Neural crest cell (in vitro differentiated cells): ENCODE measurements around the gene HOXB3. TPM values are rescaled to one million over a fixed set of nuclear protein-coding genes. Genes with fewer than 3 reads are reported as not detected.
A peak's percentile ranks its signal among the peaks of the same experiment; 100 is the strongest.

Experiments used
- DNase-seq: peaks from one replicate; pipeline ENCODE4 v3.0.0; 2021; ENCODE audit warnings: low read depth, mixed read lengths, low spot score
- H3K27ac Mint-ChIP-seq: one replicate; pipeline ENCODE4 v1.8.0; 2021; ENCODE audit warnings: mild to moderate bottlenecking, mixed read lengths; ENCODE audit not compliant: unreplicated experiment
- H3K27me3 Mint-ChIP-seq: 2 replicates; pipeline ENCODE4 v1.8.0; 2021; ENCODE audit warnings: low read depth, mild to moderate bottlenecking, mixed read lengths
- H3K36me3 Mint-ChIP-seq: 2 replicates; pipeline ENCODE4 v1.8.0; 2021; ENCODE audit warnings: low read depth, mild to moderate bottlenecking, mixed read lengths
- H3K4me1 Mint-ChIP-seq: 2 replicates; pipeline ENCODE4 v1.8.0; 2021; ENCODE audit warnings: mixed read lengths
- H3K4me3 Mint-ChIP-seq: one replicate; pipeline ENCODE4 v1.8.0; 2021; ENCODE audit warnings: mild to moderate bottlenecking, mixed read lengths
- H3K9me3 Mint-ChIP-seq: 2 replicates; pipeline ENCODE4 v1.8.0; 2021; ENCODE audit warnings: mixed read lengths
- CTCF ChIP-seq: fragments of 200-600 bp; sonication (generic); conservative IDR thresholded peaks from 2 replicates; pipeline ENCODE4 v1.5.0; 2021; ENCODE audit warnings: antibody characterized with exemption, mild to moderate bottlenecking
- total RNA-seq: library from RNA; stranded (reverse); gene quantifications from 2 replicates; pipeline ENCODE4 v1.2.1, GENCODE V29; 2021

The HOXB3 gene
- total RNA-seq, 1 donor from 2014 or later: 22.8 TPM

DNA sequence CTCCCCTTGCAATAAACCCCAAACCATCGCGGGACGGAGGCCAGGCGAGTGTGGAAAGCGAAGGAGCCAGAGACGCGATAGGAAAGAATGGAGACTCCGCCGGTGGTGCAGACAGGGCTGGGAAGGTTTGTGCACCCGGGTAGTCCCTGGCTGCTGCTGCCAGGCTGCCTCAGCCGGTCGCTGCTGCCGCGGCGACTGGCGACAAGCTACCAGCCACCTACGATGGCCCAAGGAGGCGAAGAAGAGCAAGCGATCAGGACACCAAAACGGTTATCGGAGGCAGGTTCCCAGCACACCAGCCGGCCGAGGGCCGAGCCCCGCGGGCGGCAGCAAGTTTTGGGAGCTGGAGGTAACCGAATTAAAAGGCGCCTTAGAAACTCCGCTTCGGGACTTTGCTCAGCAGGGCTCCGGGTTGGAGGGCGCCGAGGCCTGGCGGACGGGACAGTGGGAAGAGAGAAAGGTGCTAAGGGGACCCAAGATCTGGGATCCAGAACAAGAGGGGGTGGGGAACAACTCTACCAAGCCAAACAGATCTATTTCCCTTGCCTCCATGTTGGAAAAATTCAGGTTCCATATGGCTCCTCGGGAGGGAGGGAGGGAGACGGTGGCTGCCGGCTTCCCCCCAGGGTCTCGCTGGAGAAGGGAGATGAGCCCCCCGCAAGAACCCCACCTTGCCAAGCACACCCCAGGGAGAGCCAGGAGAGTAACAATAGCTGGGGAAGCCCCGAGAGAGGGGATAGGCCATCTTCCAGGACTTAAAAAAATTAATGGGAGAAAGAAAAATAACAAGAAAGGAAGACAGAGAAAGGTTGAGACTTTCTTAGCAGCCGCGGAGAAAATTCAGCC is 35.4 kb downstream of the HOXB3 start:
- Mint-ChIP-seq H3K36me3 (peaks cover 4% of the 10 kb centered on the region), H3K27me3 (peaks cover 99% of the 10 kb centered on the region), H3K9me3 (no peaks in the 10 kb centered on the region), H3K4me1 (peaks cover 56% of the 10 kb centered on the region), H3K27ac (peak overlapping the region; percentile 89), H3K4me3 (peak overlapping the region; percentile 78)
- no peak for DNase-seq
- TF ChIP-seq CTCF: no peak

DNA sequence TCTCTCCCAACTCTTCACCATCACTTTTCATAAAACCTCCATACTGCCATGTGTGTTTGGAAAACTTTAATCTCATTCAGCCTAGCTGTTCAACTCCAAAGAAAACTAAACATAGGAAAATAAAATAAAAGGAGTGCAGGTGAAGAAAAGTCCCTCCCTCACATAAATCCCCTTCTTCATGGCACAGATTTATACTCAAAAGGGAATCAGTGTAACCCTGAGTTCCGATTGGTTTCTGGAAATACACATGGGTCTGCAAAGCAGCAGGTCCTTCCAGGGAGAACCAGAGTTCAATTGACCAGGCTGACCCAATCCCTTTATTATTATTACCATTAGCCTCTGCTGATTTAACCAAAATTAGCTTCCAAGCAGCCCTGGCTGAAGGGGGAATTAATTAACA is 36.2 kb downstream of the HOXB3 start:
- peaks cover 99% of the 10 kb centered on the region for H3K27me3 Mint-ChIP-seq
- no peak overlapping the region for H3K27ac Mint-ChIP-seq
- no peak for TF ChIP-seq CTCF
- peaks cover 4% of the 10 kb centered on the region for H3K36me3 Mint-ChIP-seq
- peak overlapping the region; percentile 78 for H3K4me3 Mint-ChIP-seq
- H3K9me3 Mint-ChIP-seq: no peaks in the 10 kb centered on the region
- peaks cover 61% of the 10 kb centered on the region for H3K4me1 Mint-ChIP-seq
- no peak for DNase-seq

DNA sequence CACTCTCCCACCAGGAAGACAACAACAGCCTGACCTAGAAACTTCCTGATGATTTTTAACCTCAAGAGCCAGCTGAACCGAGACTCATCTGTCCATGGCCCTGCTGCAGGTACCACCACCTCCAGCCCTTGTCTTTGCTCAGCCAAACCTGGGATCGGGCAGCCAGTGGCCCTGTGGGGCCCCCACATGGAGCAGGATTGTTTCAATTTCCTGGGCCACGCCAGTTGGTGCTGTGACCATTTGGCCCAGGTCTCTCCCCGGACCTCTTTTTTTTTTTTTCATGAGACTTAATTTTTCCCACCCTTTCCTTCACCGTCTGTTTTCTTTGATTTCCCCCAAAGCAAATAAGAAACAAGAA is 36.9 kb downstream of the HOXB3 start:
- H3K4me3 Mint-ChIP-seq: peak overlapping the region; percentile 78
- H3K27ac Mint-ChIP-seq: no peak overlapping the region
- peaks cover 63% of the 10 kb centered on the region for H3K4me1 Mint-ChIP-seq
- H3K36me3 Mint-ChIP-seq: peaks cover 4% of the 10 kb centered on the region
- no peak for TF ChIP-seq CTCF
- H3K27me3 Mint-ChIP-seq: peaks cover 99% of the 10 kb centered on the region
- no peaks in the 10 kb centered on the region for H3K9me3 Mint-ChIP-seq
- no peak for DNase-seq

DNA sequence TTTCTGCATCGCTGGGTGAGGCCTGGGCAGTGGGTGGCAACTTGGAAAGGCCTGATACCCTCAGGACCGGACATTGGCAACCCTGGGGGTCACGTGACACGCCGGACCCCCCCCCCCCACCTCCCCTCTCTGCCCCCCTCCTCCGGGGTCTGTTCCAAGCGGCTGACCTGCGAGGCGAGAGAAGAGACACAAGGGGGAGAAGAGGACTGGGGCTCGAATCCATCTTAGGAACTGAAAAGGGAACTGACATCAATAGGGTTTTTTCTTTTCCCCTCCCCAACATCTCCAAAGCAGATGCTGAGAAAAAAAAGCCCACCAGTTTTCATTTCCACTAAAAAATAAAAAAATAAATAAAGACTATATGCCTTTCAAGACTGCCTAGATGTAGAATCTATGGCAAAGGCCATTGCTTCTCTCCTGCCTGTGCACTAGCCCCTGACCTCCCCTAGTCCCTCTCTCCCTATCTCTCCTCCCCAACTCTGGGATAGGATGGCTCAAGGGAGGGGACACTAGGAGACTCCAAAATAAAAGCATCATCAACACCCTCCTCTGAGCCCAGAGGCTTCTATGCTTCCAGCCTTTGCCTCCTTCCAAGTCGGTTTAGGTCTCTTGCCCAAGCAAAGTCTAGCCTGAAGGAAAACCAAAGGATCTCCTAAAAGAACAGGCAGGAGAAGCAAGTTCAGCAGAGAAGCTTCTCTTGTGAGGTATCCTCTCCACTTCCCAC is 37.4 kb downstream of the HOXB3 start:
- H3K27me3 Mint-ChIP-seq: peaks cover 99% of the 10 kb centered on the region
- DNase-seq: no peak
- no peak overlapping the region for H3K27ac Mint-ChIP-seq
- peaks cover 66% of the 10 kb centered on the region for H3K4me1 Mint-ChIP-seq
- TF ChIP-seq CTCF: no peak
- peaks cover 4% of the 10 kb centered on the region for H3K36me3 Mint-ChIP-seq
- peak overlapping the region; percentile 84 for H3K4me3 Mint-ChIP-seq
- no peaks in the 10 kb centered on the region for H3K9me3 Mint-ChIP-seq

DNA sequence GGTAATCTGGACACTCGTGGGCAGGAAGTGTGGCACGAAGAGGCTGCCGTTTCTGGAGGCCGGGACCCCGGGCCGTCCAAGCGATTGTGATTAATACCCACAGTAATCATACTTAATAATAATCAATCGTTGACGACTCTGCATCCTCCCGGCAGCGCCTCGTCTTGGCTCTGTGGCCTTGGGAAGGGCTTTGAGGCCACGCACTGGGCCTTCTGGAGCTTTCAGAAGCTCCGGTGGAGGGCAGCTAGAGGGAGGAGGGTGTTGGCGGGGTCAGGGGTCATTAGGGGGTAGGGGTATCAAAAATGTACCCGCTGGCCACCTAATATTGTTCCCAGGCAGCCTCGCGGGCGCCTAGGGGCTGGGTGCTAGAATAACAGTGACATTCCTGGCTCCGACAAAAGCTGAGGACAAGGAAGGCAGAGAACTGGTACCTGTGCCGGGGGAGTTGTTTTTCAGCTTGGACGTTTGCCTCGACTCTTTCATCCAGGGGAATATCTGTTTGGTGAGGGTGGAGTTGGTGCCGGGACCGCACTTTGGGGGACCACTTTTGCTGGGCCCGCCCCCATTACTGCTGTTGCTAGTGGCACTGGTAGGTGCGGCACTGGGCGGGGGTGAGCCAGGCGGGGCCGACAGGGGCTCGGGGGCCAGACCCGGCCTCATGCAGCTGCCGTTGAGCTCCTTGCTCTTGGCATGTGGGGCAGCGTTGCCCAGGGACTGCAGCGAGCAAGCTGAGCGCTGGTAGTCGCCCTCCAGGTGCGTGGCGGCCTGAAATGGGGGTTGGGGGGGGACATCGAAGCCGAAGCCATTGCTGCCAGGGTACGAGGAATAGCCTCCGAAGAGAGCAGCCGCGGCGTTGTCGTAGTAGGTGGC is 38.2 kb downstream of the HOXB3 start:
- no peak for DNase-seq
- H3K27me3 Mint-ChIP-seq: peaks cover 99% of the 10 kb centered on the region
- no peaks in the 10 kb centered on the region for H3K9me3 Mint-ChIP-seq
- peak overlapping the region; percentile 84 for H3K4me3 Mint-ChIP-seq
- no peak for TF ChIP-seq CTCF
- peaks cover 4% of the 10 kb centered on the region for H3K36me3 Mint-ChIP-seq
- H3K4me1 Mint-ChIP-seq: peaks cover 71% of the 10 kb centered on the region
- H3K27ac Mint-ChIP-seq: no peak overlapping the region
